Measurements from ENCODE around the gene SMIM13.

Gene SMIM13

GRCh38 chr6:11152581-11152980, 58.9 kb downstream of the SMIM13 start:
- TF ChIP-seq CTCF (IDR thresholded peaks at IDR 0.05; ENCODE audit: low read depth, low read length, missing control alignments), result no peak
- DNase-seq (ENCODE audit: low read depth), result no peak
- no peak overlapping the region for H3K4me3 ChIP-seq (ENCODE audit: low read depth, low read length)

GRCh38 chr6:11153447-11153846, 59.8 kb downstream of the SMIM13 start:
- TF ChIP-seq CTCF (IDR thresholded peaks at IDR 0.05; ENCODE audit: low read depth, low read length, missing control alignments), result no peak
- no peak overlapping the region for H3K4me3 ChIP-seq (ENCODE audit: low read depth, low read length)
- no peak for DNase-seq (ENCODE audit: low read depth)

- no peak for TF ChIP-seq CTCF (IDR thresholded peaks at IDR 0.05; ENCODE audit: low read depth, low read length, missing control alignments)
- H3K4me3 ChIP-seq (ENCODE audit: low read depth, low read length), result no peak overlapping the region
- no peak for DNase-seq (ENCODE audit: low read depth)
Measured at GRCh38 chr6:11155589-11155988, 62.0 kb downstream of the SMIM13 start.

- no peak for TF ChIP-seq CTCF (IDR thresholded peaks at IDR 0.05; ENCODE audit: low read depth, low read length, missing control alignments)
- H3K4me3 ChIP-seq (ENCODE audit: low read depth, low read length), result no peak overlapping the region
- DNase-seq (ENCODE audit: low read depth), result no peak
Measured at GRCh38 chr6:11160199-11160598, 66.6 kb downstream of the SMIM13 start.

- DNase-seq (ENCODE audit: low read depth), result no peak
- H3K4me3 ChIP-seq (ENCODE audit: low read depth, low read length), result no peak overlapping the region
- no peak for TF ChIP-seq CTCF (IDR thresholded peaks at IDR 0.05; ENCODE audit: low read depth, low read length, missing control alignments)
Measured at GRCh38 chr6:11161031-11161956, 67.7 kb downstream of the SMIM13 start.

- no peak for TF ChIP-seq CTCF (IDR thresholded peaks at IDR 0.05; ENCODE audit: low read depth, low read length, missing control alignments)
- no peak for DNase-seq (ENCODE audit: low read depth)
Measured at GRCh38 chr6:11162262-11162661, 68.6 kb downstream of the SMIM13 start.

GRCh38 chr6:11163932-11164331, 70.3 kb downstream of the SMIM13 start:
- no peak for DNase-seq (ENCODE audit: low read depth)
- no peak overlapping the region for H3K4me3 ChIP-seq (ENCODE audit: low read depth, low read length)
- no peak for TF ChIP-seq CTCF (IDR thresholded peaks at IDR 0.05; ENCODE audit: low read depth, low read length, missing control alignments)

More at GRCh38 chr6:11162262-11162661, 68.6 kb downstream of the SMIM13 start:
- no peak overlapping the region for H3K4me3 ChIP-seq (ENCODE audit: low read depth, low read length)
